A673 (cell line): Measurements from ENCODE around the gene SGPL1.

Experiments
- CTCF ChIP-seq: fragments of 300-800, 200-600 bp; sonication (generic); conservative IDR thresholded peaks from 2 replicates; pipeline ENCODE4 v1.5.1; 2017; ENCODE audit warnings: low read depth, mild to moderate bottlenecking, antibody characterized with exemption, low read length, moderate library complexity, mixed read lengths
- EZH2 ChIP-seq: fragments of 200-600 bp; sonication (generic); IDR thresholded peaks from 2 replicates; pipeline ENCODE4 v1.6.1; 2017; ENCODE audit warnings: borderline replicate concordance, low read depth, mild to moderate bottlenecking, mixed read lengths, antibody characterized with exemption, low read length; ENCODE audit not compliant: poor library complexity, severe bottlenecking

GRCh38 chr10:70880077-70880534, 64.4 kb downstream of the SGPL1 start:
- TF ChIP-seq CTCF (peak; percentile 93), EZH2 (no peak)
